ENCODE measurements around the gene TAGLN3. TPM values are rescaled to one million over a fixed set of nuclear protein-coding genes. Genes with fewer than 3 reads are reported as not detected.

Gene TAGLN3
- not detected for total RNA-seq
- not detected for polyA plus RNA-seq

- ChIA-PET CTCF (ENCODE audit: partially characterized antibody) (interaction anchor here (6.9 to 9.2 kb wide), 2 partner anchors 11 to 14 kb away, joined by 68 to 75 read pairs; no protein-coding TSS in a partner anchor), POLR2A (ENCODE audit: partially characterized antibody) (interaction anchor here (0.8 to 1.0 kb wide), 2 partner anchors 8 to 10 kb away, joined by 3 read pairs; no protein-coding TSS in a partner anchor)
- Mint-ChIP-seq H3K4me1 (peaks cover 20 to 28% (median 24%) of the 10 kb centered on the region in 4 donors), H3K27me3 (no peaks in the 10 kb centered on the region), H3K27ac (peak within 1 kb of the TSS in 1 of 7 donors; percentile 31), H3K36me3 (peaks cover 3 to 11% of the 10 kb centered on the region in 2 donors), H3K9me3 (no peaks in the 10 kb centered on the region), H3K4me3 (peak within 1 kb of the TSS; percentile 70 to 84 (median 74))
- H3K36me3 ChIP-seq (ENCODE audit: insufficient read depth, low read length) = no peaks in the 10 kb centered on the region
- no peaks in the 10 kb centered on the region for H3K27me3 ChIP-seq (ENCODE audit: insufficient read depth, low read length)
- no peak for DNase-seq
- H3K9me3 ChIP-seq (ENCODE audit: control insufficient read depth in 1 of 2, low read length in 2 of 2) = no peaks in the 10 kb centered on the region
- no peak within 1 kb of the TSS for H3K4me3 ChIP-seq (ENCODE audit: low read length in 2 of 2)
- H3K4me1 ChIP-seq (ENCODE audit: insufficient read depth, low read length) = peaks cover 22% of the 10 kb centered on the region
- no peak within 1 kb of the TSS for H3K27ac ChIP-seq (ENCODE audit: low read depth, low read length)
- intact Hi-C loops (cut with micrococcal nuclease) = no loop called here
Measured at GRCh38 chr3:111998636-111999483, at the start of gene TAGLN3. TAGLN3 (plus strand) TSS chr3:111998922; CDS start chr3:111999423, 501 bp downstream.

DNA sequence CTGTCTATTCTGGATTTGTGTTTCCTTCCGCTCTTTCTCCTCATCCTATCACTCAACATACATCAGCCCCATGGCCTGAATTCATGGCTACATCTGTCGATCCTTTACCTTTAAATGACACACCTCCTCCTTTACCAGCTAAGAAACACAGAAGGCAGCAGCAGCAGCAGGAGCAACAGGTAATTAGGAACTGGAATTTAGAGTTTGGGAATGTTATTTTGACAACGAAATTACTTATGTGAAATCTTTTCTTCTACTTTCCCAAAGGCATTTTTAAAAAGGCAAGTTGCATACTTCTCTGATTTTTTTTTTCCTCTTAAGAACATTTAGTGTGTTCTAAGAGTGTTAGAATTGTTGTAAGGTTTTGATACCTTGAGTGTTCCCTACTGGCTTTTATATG is 49.0 kb upstream of the TAGLN3 start:
- no peak overlapping the region for H3K27ac Mint-ChIP-seq
- H3K27me3 ChIP-seq (ENCODE audit: insufficient read depth, low read length) = no peaks in the 10 kb centered on the region
- intact Hi-C loops (cut with micrococcal nuclease) = no loop called here
- H3K4me1 Mint-ChIP-seq = no peaks in the 10 kb centered on the region
- H3K27ac ChIP-seq (ENCODE audit: low read depth, low read length) = no peak overlapping the region
- H3K4me1 ChIP-seq (ENCODE audit: insufficient read depth, low read length) = no peaks in the 10 kb centered on the region
- no peak overlapping the region for H3K4me3 ChIP-seq (ENCODE audit: low read length in 2 of 2)
- no peak for DNase-seq
- H3K27me3 Mint-ChIP-seq = peaks cover 0 to 1% of the 10 kb centered on the region in 2 donors
- H3K9me3 ChIP-seq (ENCODE audit: control insufficient read depth in 1 of 2, low read length in 2 of 2) = no peaks in the 10 kb centered on the region
- CTCF ChIA-PET (ENCODE audit: partially characterized antibody) = no interaction called here
- POLR2A ChIA-PET (ENCODE audit: partially characterized antibody) = no interaction called here
- H3K36me3 Mint-ChIP-seq = peaks cover 1 to 16% of the 10 kb centered on the region in 2 donors
- H3K36me3 ChIP-seq (ENCODE audit: insufficient read depth, low read length) = no peaks in the 10 kb centered on the region
- H3K4me3 Mint-ChIP-seq = no peak overlapping the region
- no peaks in the 10 kb centered on the region for H3K9me3 Mint-ChIP-seq

DNA sequence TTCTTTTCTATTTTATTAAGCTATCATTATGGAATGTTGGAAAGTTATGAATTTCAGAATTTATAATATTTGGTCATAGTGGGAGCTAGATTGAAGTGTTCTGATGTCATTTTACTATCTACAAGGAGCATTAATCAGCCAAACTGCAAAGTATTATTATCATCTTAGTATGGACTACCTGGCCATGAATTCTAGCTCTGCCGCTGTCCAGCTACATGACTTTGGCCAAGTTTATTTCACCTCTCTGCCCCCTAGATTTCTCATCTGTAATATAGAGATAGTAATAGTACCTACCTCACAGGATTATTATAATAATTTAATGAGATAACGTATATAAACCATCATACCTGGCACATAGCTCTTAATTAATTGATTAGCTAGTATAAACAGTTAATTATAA is 47.7 kb upstream of the TAGLN3 start:
- CTCF ChIA-PET (ENCODE audit: partially characterized antibody) = interaction anchor here (0.7 to 1.7 kb wide), 7 partner anchors 14 to 258 kb away, joined by 3 to 5 read pairs (median 4); no protein-coding TSS in a partner anchor
- Mint-ChIP-seq H3K27ac (no peak overlapping the region), H3K36me3 (peaks cover 1 to 10% of the 10 kb centered on the region in 2 donors), H3K27me3 (peaks cover 0 to 1% of the 10 kb centered on the region in 2 donors), H3K9me3 (no peaks in the 10 kb centered on the region), H3K4me3 (no peak overlapping the region), H3K4me1 (no peaks in the 10 kb centered on the region)
- no peak overlapping the region for H3K4me3 ChIP-seq (ENCODE audit: low read length in 2 of 2)
- H3K9me3 ChIP-seq (ENCODE audit: control insufficient read depth in 1 of 2, low read length in 2 of 2) = no peaks in the 10 kb centered on the region
- POLR2A ChIA-PET (ENCODE audit: partially characterized antibody) = no interaction called here
- no peaks in the 10 kb centered on the region for H3K4me1 ChIP-seq (ENCODE audit: insufficient read depth, low read length)
- intact Hi-C loops (cut with micrococcal nuclease) = no loop called here
- H3K27ac ChIP-seq (ENCODE audit: low read depth, low read length) = no peak overlapping the region
- no peaks in the 10 kb centered on the region for H3K36me3 ChIP-seq (ENCODE audit: insufficient read depth, low read length)
- H3K27me3 ChIP-seq (ENCODE audit: insufficient read depth, low read length) = no peaks in the 10 kb centered on the region
- no peak for DNase-seq

- Mint-ChIP-seq H3K27me3 (peaks cover 0 to 1% of the 10 kb centered on the region in 2 donors), H3K9me3 (no peaks in the 10 kb centered on the region), H3K27ac (no peak overlapping the region), H3K4me1 (no peaks in the 10 kb centered on the region), H3K36me3 (peaks cover 1 to 11% of the 10 kb centered on the region in 2 donors), H3K4me3 (no peak overlapping the region)
- CTCF ChIA-PET (ENCODE audit: partially characterized antibody) = interaction anchor here (1.1 to 1.7 kb wide), 2 partner anchors 13 to 234 kb away, joined by 4 read pairs; no protein-coding TSS in a partner anchor
- no peaks in the 10 kb centered on the region for H3K4me1 ChIP-seq (ENCODE audit: insufficient read depth, low read length)
- H3K27ac ChIP-seq (ENCODE audit: low read depth, low read length) = no peak overlapping the region
- no peak for DNase-seq
- H3K27me3 ChIP-seq (ENCODE audit: insufficient read depth, low read length) = no peaks in the 10 kb centered on the region
- H3K9me3 ChIP-seq (ENCODE audit: control insufficient read depth in 1 of 2, low read length in 2 of 2) = no peaks in the 10 kb centered on the region
- H3K36me3 ChIP-seq (ENCODE audit: insufficient read depth, low read length) = no peaks in the 10 kb centered on the region
- POLR2A ChIA-PET (ENCODE audit: partially characterized antibody) = no interaction called here
- H3K4me3 ChIP-seq (ENCODE audit: low read length in 2 of 2) = no peak overlapping the region
- intact Hi-C loops (cut with micrococcal nuclease) = no loop called here
Measured at GRCh38 chr3:111952086-111952485, 46.6 kb upstream of the TAGLN3 start.

GRCh38 chr3:111952866-111953450 is 45.8 kb upstream of the TAGLN3 start:
- H3K9me3 Mint-ChIP-seq = no peaks in the 10 kb centered on the region
- no peak overlapping the region for H3K4me3 Mint-ChIP-seq
- intact Hi-C loops (cut with micrococcal nuclease) = no loop called here
- Histone ChIP-seq H3K27ac (ENCODE audit: low read depth, low read length) (no peak overlapping the region), H3K27me3 (ENCODE audit: insufficient read depth, low read length) (no peaks in the 10 kb centered on the region), H3K9me3 (ENCODE audit: control insufficient read depth in 1 of 2, low read length in 2 of 2) (no peaks in the 10 kb centered on the region), H3K4me1 (ENCODE audit: insufficient read depth, low read length) (no peaks in the 10 kb centered on the region), H3K36me3 (ENCODE audit: insufficient read depth, low read length) (no peaks in the 10 kb centered on the region), H3K4me3 (ENCODE audit: low read length in 2 of 2) (no peak overlapping the region)
- peaks cover 1 to 9% of the 10 kb centered on the region in 2 donors for H3K36me3 Mint-ChIP-seq
- peaks cover 0 to 1% of the 10 kb centered on the region in 2 donors for H3K27me3 Mint-ChIP-seq
- DNase-seq = no peak
- no peak overlapping the region for H3K27ac Mint-ChIP-seq
- no peaks in the 10 kb centered on the region for H3K4me1 Mint-ChIP-seq
- ChIA-PET POLR2A (ENCODE audit: partially characterized antibody) (no interaction called here), CTCF (ENCODE audit: partially characterized antibody) (interaction anchor here (5.8 kb wide), 1 partner anchor 236 kb away, joined by 34 read pairs; no protein-coding TSS in a partner anchor)

DNA sequence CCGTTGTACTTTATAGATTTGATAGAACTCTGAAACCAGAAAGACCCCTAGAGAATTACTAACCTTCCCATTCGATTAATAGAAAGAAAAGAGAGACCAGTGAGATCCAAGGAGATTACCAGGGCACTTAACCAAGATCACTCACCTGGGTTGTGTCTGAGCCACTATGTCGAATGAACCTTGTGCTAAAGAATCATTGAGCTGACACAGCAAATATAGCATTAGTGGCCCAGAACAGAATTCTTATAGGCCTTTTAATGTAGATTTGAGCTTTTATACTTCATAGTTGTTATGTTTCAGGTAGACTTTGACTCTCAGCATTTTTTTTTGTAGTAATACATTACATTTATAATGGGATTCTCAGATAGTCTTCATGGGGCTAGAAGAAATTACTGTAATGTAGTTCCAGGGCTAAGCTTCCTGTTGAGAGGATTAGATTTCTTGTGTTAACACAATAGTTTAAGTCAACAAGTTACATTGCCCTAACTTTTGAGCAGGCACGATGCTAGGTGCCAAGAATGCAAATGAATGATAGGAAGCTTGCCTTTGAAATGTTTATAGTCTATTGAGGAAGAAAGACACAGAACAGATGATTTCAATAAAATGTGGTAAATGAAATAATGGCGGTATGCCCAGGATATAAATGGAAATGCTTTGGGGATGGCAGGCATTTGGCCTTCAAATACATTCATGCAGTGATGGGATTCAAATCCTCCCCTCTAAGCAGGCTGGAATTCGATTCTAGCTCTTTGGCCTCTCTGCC is 44.3 kb upstream of the TAGLN3 start:
- peaks cover 0 to 1% of the 10 kb centered on the region in 2 donors for H3K27me3 Mint-ChIP-seq
- Histone ChIP-seq H3K4me3 (ENCODE audit: low read length in 2 of 2) (no peak overlapping the region), H3K27me3 (ENCODE audit: insufficient read depth, low read length) (no peaks in the 10 kb centered on the region), H3K9me3 (ENCODE audit: control insufficient read depth in 1 of 2, low read length in 2 of 2) (no peaks in the 10 kb centered on the region), H3K27ac (ENCODE audit: low read depth, low read length) (no peak overlapping the region), H3K4me1 (ENCODE audit: insufficient read depth, low read length) (no peaks in the 10 kb centered on the region), H3K36me3 (ENCODE audit: insufficient read depth, low read length) (no peaks in the 10 kb centered on the region)
- no peak overlapping the region for H3K27ac Mint-ChIP-seq
- no peaks in the 10 kb centered on the region for H3K4me1 Mint-ChIP-seq
- H3K36me3 Mint-ChIP-seq = peaks cover 0 to 7% of the 10 kb centered on the region in 2 donors
- ChIA-PET POLR2A (ENCODE audit: partially characterized antibody) (no interaction called here), CTCF (ENCODE audit: partially characterized antibody) (interaction anchor here (1.0 to 8.6 kb wide), 3 partner anchors 14 to 237 kb away, joined by 4 to 50 read pairs (median 34); no protein-coding TSS in a partner anchor)
- no peak overlapping the region for H3K4me3 Mint-ChIP-seq
- intact Hi-C loops (cut with micrococcal nuclease) = no loop called here
- no peaks in the 10 kb centered on the region for H3K9me3 Mint-ChIP-seq
- no peak for DNase-seq

GRCh38 chr3:111955876-111956275 is 42.8 kb upstream of the TAGLN3 start:
- Histone ChIP-seq H3K27ac (ENCODE audit: low read depth, low read length) (no peak overlapping the region), H3K9me3 (ENCODE audit: control insufficient read depth in 1 of 2, low read length in 2 of 2) (no peaks in the 10 kb centered on the region), H3K36me3 (ENCODE audit: insufficient read depth, low read length) (no peaks in the 10 kb centered on the region), H3K27me3 (ENCODE audit: insufficient read depth, low read length) (no peaks in the 10 kb centered on the region), H3K4me1 (ENCODE audit: insufficient read depth, low read length) (no peaks in the 10 kb centered on the region), H3K4me3 (ENCODE audit: low read length in 2 of 2) (no peak overlapping the region)
- ChIA-PET CTCF (ENCODE audit: partially characterized antibody) (interaction anchor here (5.8 to 8.6 kb wide), 2 partner anchors 13 to 239 kb away, joined by 34 to 50 read pairs; no protein-coding TSS in a partner anchor), POLR2A (ENCODE audit: partially characterized antibody) (no interaction called here)
- DNase-seq = no peak
- no peak overlapping the region for H3K4me3 Mint-ChIP-seq
- H3K36me3 Mint-ChIP-seq = peaks cover 0 to 4% of the 10 kb centered on the region in 2 donors
- no peak overlapping the region for H3K27ac Mint-ChIP-seq
- H3K4me1 Mint-ChIP-seq = no peaks in the 10 kb centered on the region
- H3K27me3 Mint-ChIP-seq = no peaks in the 10 kb centered on the region
- intact Hi-C loops (cut with micrococcal nuclease) = no loop called here
- no peaks in the 10 kb centered on the region for H3K9me3 Mint-ChIP-seq
